ENCODE measurements around the gene EXOSC7.

Gene EXOSC7

DNA sequence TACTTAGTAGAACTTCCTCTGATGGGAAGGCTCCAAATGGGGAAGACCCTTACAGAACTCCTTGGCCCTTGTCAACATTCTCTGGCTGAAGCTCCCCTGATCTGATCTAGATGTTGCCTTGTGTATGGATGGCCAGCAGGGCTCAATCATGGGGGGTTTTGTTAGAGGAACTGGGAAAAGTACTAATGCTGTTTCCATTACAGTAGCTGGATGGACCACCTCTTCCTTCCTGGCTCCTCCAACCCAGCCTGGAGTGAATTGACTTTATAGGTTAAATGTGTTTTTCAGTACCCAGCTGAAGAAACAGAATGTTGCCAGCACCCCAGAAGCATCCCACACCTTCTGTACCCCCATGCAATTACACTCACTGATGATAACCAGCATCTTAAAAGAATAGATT, 27.4 kb downstream of the EXOSC7 start:
- Histone ChIP-seq H3K27me3 (ENCODE audit: insufficient read depth, low read depth) (no peaks in the 10 kb centered on the region), H3K4me1 (ENCODE audit: low read depth, poor library complexity, severe bottlenecking) (peaks cover 22% of the 10 kb centered on the region), H3K4me2 (no peak overlapping the region), H4K20me1 (ENCODE audit: insufficient read depth) (no peaks in the 10 kb centered on the region), H2AFZ (ENCODE audit: low read depth) (no peak overlapping the region), H3K4me3 (IDR thresholded peaks at IDR 0.05; ENCODE audit: insufficient read depth, low read depth, low read length) (no peak overlapping the region), H3K9ac (no peak overlapping the region), H3K36me3 (ENCODE audit: insufficient read depth) (no peaks in the 10 kb centered on the region; the same call in 1 of the 2 replicates), H3K27ac (no peak overlapping the region), H3K79me2 (ENCODE audit: insufficient read depth, low read depth) (no peaks in the 10 kb centered on the region)
- TF ChIP-seq, protein P1, sequence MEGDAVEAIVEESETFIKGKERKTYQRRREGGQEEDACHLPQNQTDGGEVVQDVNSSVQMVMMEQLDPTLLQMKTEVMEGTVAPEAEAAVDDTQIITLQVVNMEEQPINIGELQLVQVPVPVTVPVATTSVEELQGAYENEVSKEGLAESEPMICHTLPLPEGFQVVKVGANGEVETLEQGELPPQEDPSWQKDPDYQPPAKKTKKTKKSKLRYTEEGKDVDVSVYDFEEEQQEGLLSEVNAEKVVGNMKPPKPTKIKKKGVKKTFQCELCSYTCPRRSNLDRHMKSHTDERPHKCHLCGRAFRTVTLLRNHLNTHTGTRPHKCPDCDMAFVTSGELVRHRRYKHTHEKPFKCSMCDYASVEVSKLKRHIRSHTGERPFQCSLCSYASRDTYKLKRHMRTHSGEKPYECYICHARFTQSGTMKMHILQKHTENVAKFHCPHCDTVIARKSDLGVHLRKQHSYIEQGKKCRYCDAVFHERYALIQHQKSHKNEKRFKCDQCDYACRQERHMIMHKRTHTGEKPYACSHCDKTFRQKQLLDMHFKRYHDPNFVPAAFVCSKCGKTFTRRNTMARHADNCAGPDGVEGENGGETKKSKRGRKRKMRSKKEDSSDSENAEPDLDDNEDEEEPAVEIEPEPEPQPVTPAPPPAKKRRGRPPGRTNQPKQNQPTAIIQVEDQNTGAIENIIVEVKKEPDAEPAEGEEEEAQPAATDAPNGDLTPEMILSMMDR (conservative IDR thresholded peaks at IDR 0.05; ENCODE audit: low read depth, low read length), result no peak

DNA sequence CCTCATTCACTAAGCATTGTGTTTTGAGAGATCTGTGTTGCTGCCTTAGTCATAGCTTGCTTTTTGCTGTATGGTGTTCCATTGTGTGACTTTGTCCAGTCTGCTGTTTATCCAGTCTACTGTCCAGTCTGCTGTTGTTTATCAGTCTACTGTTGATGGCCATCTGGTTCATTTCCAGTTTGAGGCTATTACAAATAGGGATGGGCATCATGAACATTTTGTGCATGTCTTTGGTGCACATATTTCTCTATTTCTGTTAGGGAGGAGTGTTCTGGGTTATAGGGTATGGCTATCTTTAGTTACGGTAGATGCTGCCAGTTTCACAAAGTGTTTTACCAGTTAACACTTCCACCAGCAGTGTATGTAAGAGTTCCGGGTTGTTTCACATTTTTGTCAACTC, 27.8 kb downstream of the EXOSC7 start:
- H2AFZ ChIP-seq (ENCODE audit: low read depth), result no peak overlapping the region
- no peaks in the 10 kb centered on the region for H4K20me1 ChIP-seq (ENCODE audit: insufficient read depth)
- H3K4me3 ChIP-seq (IDR thresholded peaks at IDR 0.05; ENCODE audit: insufficient read depth, low read depth, low read length), result no peak overlapping the region
- H3K4me1 ChIP-seq (ENCODE audit: low read depth, poor library complexity, severe bottlenecking), result peaks cover 22% of the 10 kb centered on the region
- no peak overlapping the region for H3K9ac ChIP-seq
- H3K79me2 ChIP-seq (ENCODE audit: insufficient read depth, low read depth), result no peaks in the 10 kb centered on the region
- no peaks in the 10 kb centered on the region; the same call in 1 of the 2 replicates for H3K36me3 ChIP-seq (ENCODE audit: insufficient read depth)
- H3K4me2 ChIP-seq, result no peak overlapping the region
- no peak overlapping the region for H3K27ac ChIP-seq
- H3K27me3 ChIP-seq (ENCODE audit: insufficient read depth, low read depth), result no peaks in the 10 kb centered on the region
- TF ChIP-seq, protein P1 (conservative IDR thresholded peaks at IDR 0.05; ENCODE audit: low read depth, low read length), result no peak

DNA sequence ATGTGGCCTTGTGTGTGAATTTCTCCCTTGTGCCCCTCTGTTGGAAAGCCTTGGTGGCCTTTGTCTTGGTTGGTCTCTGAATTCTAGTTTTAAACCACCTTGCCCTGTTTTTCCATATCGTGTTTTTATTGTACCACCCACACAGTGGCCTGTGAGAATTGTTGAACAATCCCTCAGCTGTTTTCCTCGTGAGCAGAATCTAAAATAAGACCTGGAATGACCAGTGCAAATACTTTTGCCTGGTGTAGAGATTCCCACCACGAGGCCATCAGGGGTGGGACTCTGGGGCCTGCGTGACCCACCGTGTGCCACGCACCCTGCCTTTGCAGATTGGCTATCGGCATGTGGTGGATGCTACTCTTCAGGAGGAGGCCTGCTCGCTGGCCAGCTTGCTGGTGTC, 31.0 kb downstream of the EXOSC7 start:
- Histone ChIP-seq H3K4me1 (ENCODE audit: low read depth, poor library complexity, severe bottlenecking) (peaks cover 28% of the 10 kb centered on the region), H3K27me3 (ENCODE audit: insufficient read depth, low read depth) (no peaks in the 10 kb centered on the region), H3K9ac (no peak overlapping the region), H3K27ac (no peak overlapping the region), H2AFZ (ENCODE audit: low read depth) (no peak overlapping the region), H3K79me2 (ENCODE audit: insufficient read depth, low read depth) (no peaks in the 10 kb centered on the region), H3K36me3 (ENCODE audit: insufficient read depth) (no peaks in the 10 kb centered on the region), H4K20me1 (ENCODE audit: insufficient read depth) (no peaks in the 10 kb centered on the region), H3K4me3 (IDR thresholded peaks at IDR 0.05; ENCODE audit: insufficient read depth, low read depth, low read length) (no peak overlapping the region), H3K4me2 (no peak overlapping the region)
- TF ChIP-seq, protein P1 (conservative IDR thresholded peaks at IDR 0.05; ENCODE audit: low read depth, low read length), result no peak

DNA sequence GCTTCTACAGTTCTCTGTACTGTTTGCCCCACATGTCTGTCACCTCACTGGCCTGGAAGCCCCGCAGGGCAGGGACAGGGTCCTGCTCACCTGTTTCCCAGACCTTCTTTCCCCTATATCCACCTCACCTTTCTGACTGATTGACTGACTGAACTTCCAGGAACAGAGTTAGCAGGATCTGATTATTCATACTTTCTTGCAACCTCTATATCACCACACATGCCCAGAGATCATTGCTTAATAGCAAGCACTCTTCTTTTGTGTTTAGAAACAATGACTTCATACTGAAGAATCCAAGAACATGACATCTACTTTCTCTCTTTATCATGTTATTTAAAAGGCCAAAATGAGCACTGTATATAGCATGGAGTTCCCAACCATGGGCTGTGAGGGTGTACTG, 32.1 kb downstream of the EXOSC7 start:
- H3K79me2 ChIP-seq (ENCODE audit: insufficient read depth, low read depth), result no peaks in the 10 kb centered on the region
- no peak overlapping the region for H3K9ac ChIP-seq
- H3K27me3 ChIP-seq (ENCODE audit: insufficient read depth, low read depth), result no peaks in the 10 kb centered on the region
- no peak overlapping the region for H3K4me2 ChIP-seq
- no peak overlapping the region for H3K4me3 ChIP-seq (IDR thresholded peaks at IDR 0.05; ENCODE audit: insufficient read depth, low read depth, low read length)
- H3K4me1 ChIP-seq (ENCODE audit: low read depth, poor library complexity, severe bottlenecking), result peaks cover 29% of the 10 kb centered on the region
- TF ChIP-seq, protein P1 (conservative IDR thresholded peaks at IDR 0.05; ENCODE audit: low read depth, low read length), result no peak
- no peaks in the 10 kb centered on the region for H4K20me1 ChIP-seq (ENCODE audit: insufficient read depth)
- no peaks in the 10 kb centered on the region for H3K36me3 ChIP-seq (ENCODE audit: insufficient read depth)
- no peak overlapping the region for H2AFZ ChIP-seq (ENCODE audit: low read depth)
- no peak overlapping the region for H3K27ac ChIP-seq

Measured in KMS-11 (cell line).